Chondrocyte (in vitro differentiated cells): ENCODE data around the gene SCP2. TPM values are rescaled to one million over a fixed set of nuclear protein-coding genes. Genes with fewer than 3 reads are reported as not detected.
A peak's percentile ranks its signal among the peaks of the same experiment; 100 is the strongest.

Experiments used
- DNase-seq: peaks from one replicate; pipeline ENCODE4 v3.0.0; 2021; ENCODE audit warnings: mixed read lengths, low spot score
- H3K27ac Mint-ChIP-seq: one replicate; pipeline ENCODE4 v1.8.0; 2021; ENCODE audit warnings: mild to moderate bottlenecking, moderate library complexity, mixed read lengths; ENCODE audit not compliant: unreplicated experiment
- H3K27me3 Mint-ChIP-seq: 2 replicates; pipeline ENCODE4 v1.8.0; 2021; ENCODE audit warnings: low read depth, mixed read lengths
- H3K36me3 Mint-ChIP-seq: 2 replicates; pipeline ENCODE4 v1.8.0; 2021; ENCODE audit warnings: low read depth, mixed read lengths
- H3K4me1 Mint-ChIP-seq: 2 replicates; pipeline ENCODE4 v1.8.0; 2021; ENCODE audit warnings: low read depth, mild to moderate bottlenecking, mixed read lengths
- H3K4me3 Mint-ChIP-seq: one replicate; pipeline ENCODE4 v1.8.0; 2021; ENCODE audit warnings: mild to moderate bottlenecking, moderate library complexity, mixed read lengths; ENCODE audit not compliant: unreplicated experiment
- H3K9me3 Mint-ChIP-seq: 2 replicates; pipeline ENCODE4 v1.8.0; 2021; ENCODE audit warnings: low read depth, mixed read lengths
- total RNA-seq: library from RNA; stranded (reverse); gene quantifications from 3 replicates; pipeline ENCODE4 v1.2.1, GENCODE V29; 2021
- TF ChIP-seq, protein P1 (sequence below): fragments of 200-600 bp; sonication (generic); IDR thresholded peaks from 2 replicates; pipeline ENCODE4 v1.5.0; 2021; ENCODE audit warnings: antibody characterized with exemption, mild to moderate bottlenecking, moderate library complexity

Gene SCP2
- total RNA-seq, 1 donor from 2014 or later = 87.4 TPM

GRCh38 chr1:53071167-53071865, 144.2 kb downstream of the SCP2 start:
- H3K9me3 Mint-ChIP-seq = no peaks in the 10 kb centered on the region
- DNase-seq = peak; percentile 61

DNA sequence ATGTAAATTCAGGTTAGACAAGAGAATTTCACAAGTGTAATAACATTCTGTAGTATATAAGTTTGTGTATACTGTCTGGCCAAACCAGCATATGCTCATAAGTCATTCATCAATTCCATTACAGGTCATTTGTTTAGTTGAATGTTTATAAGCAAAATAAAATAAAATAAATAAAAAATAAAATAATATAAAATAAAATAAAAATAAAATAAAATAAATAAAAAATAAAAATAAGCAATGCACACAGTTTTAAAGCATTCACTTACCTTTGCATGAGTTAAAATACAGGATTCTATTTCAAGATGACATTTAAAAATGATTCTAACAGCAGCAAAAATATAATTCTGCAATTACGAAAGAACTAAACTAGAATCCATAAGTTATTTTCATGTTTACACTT, 144.8 kb downstream of the SCP2 start:
- TF ChIP-seq, protein P1, sequence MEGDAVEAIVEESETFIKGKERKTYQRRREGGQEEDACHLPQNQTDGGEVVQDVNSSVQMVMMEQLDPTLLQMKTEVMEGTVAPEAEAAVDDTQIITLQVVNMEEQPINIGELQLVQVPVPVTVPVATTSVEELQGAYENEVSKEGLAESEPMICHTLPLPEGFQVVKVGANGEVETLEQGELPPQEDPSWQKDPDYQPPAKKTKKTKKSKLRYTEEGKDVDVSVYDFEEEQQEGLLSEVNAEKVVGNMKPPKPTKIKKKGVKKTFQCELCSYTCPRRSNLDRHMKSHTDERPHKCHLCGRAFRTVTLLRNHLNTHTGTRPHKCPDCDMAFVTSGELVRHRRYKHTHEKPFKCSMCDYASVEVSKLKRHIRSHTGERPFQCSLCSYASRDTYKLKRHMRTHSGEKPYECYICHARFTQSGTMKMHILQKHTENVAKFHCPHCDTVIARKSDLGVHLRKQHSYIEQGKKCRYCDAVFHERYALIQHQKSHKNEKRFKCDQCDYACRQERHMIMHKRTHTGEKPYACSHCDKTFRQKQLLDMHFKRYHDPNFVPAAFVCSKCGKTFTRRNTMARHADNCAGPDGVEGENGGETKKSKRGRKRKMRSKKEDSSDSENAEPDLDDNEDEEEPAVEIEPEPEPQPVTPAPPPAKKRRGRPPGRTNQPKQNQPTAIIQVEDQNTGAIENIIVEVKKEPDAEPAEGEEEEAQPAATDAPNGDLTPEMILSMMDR = no peak
- H3K27me3 Mint-ChIP-seq = no peaks in the 10 kb centered on the region
- peaks cover 2% of the 10 kb centered on the region for H3K36me3 Mint-ChIP-seq
- H3K4me1 Mint-ChIP-seq = no peaks in the 10 kb centered on the region
- no peak overlapping the region for H3K27ac Mint-ChIP-seq
- DNase-seq = no peak
- no peak overlapping the region for H3K4me3 Mint-ChIP-seq
- no peaks in the 10 kb centered on the region for H3K9me3 Mint-ChIP-seq

More at GRCh38 chr1:53071167-53071865, 144.2 kb downstream of the SCP2 start:
- Mint-ChIP-seq H3K4me3 (no peak overlapping the region), H3K27ac (no peak overlapping the region), H3K4me1 (no peaks in the 10 kb centered on the region), H3K27me3 (no peaks in the 10 kb centered on the region), H3K36me3 (peaks cover 2% of the 10 kb centered on the region)
- TF ChIP-seq, protein P1 = no peak

DNA sequence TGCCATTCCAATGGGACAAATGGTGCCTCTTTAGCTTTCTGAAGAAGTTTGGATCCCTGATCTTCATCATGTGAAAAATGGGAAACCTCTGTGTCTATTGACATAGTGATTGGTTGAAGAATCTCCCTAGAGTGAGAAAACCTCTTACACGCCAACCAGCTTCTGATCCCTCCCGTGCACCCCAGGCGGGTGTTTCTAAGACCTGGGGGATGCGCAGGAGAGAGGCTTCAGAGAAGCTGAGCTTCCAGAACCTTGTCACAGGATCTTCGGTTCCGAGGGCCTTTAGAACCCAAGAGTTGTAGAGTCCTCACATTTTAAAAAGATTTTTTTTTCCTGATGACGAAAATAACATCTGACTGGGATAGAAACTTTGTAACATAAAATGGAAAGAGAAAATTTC, 146.2 kb downstream of the SCP2 start:
- peak; percentile 34 for DNase-seq

GRCh38 chr1:53073868-53074311, 146.8 kb downstream of the SCP2 start:
- Mint-ChIP-seq H3K27me3 (no peaks in the 10 kb centered on the region), H3K4me3 (no peak overlapping the region), H3K4me1 (no peaks in the 10 kb centered on the region), H3K9me3 (no peaks in the 10 kb centered on the region), H3K36me3 (peaks cover 2% of the 10 kb centered on the region), H3K27ac (no peak overlapping the region)
- TF ChIP-seq, protein P1 = no peak
- peak; percentile 70 for DNase-seq

More for the DNA sequence above, 146.2 kb downstream of the SCP2 start:
- TF ChIP-seq, protein P1 = no peak
- no peaks in the 10 kb centered on the region for H3K4me1 Mint-ChIP-seq
- H3K4me3 Mint-ChIP-seq = no peak overlapping the region
- no peak overlapping the region for H3K27ac Mint-ChIP-seq
- peaks cover 2% of the 10 kb centered on the region for H3K36me3 Mint-ChIP-seq
- H3K27me3 Mint-ChIP-seq = no peaks in the 10 kb centered on the region
- no peaks in the 10 kb centered on the region for H3K9me3 Mint-ChIP-seq

- TF ChIP-seq, protein P1 = no peak
- no peak overlapping the region for H3K27ac Mint-ChIP-seq
Observed at GRCh38 chr1:53074313-53075154, 147.5 kb downstream of the SCP2 start.

More at GRCh38 chr1:53074313-53075154, 147.5 kb downstream of the SCP2 start:
- no peak overlapping the region for H3K4me3 Mint-ChIP-seq
- H3K4me1 Mint-ChIP-seq = no peaks in the 10 kb centered on the region
- H3K27me3 Mint-ChIP-seq = no peaks in the 10 kb centered on the region
- peaks cover 4% of the 10 kb centered on the region for H3K36me3 Mint-ChIP-seq
- no peaks in the 10 kb centered on the region for H3K9me3 Mint-ChIP-seq
- DNase-seq = peak; percentile 46
